ENCODE measurements around the gene MBTPS2.
"Not testable (repeated sequence)": the region's sequence is repeated elsewhere in the genome, so short reads cannot be mapped to it uniquely, and the experiment has no call there.

Gene MBTPS2

GRCh38 chrX:21853578-21853977 is 14.2 kb downstream of the MBTPS2 start:
- no peak for TF ChIP-seq CTCF (IDR thresholded peaks at IDR 0.05; ENCODE audit: borderline replicate concordance, insufficient read depth, low read depth, low read length)

DNA sequence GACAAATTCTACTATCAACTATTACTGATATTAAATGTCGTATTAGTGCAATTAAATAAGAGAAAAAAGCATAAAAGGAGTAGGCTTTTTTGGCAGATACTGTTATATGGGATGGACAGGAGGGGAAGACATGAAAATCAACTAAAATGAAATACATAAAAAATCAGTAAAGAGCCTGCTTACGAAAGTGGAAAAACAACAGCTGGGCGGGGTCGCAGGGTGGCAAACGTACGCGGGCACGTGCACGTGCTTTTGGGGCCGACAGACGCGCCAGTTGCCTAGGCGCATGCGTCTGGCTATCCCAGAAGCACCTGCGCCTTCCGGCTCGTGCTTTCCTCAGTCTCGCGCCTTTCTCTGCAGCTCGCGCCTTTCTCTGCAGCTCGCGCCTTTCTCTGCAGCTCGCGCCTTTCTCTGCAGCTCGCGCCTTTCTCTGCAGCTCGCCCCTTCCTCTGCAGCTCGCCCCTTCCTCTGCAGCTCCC is 16.6 kb downstream of the MBTPS2 start, which contains the start of gene YY2:
Gene YY2 (plus strand): TSS at position 51 of the 479 bp plus-strand sequence. CDS start 498 bp downstream, outside the sequence.
- H3K4me3 ChIP-seq (ENCODE audit: low read depth, low read length): no peak within 1 kb of the TSS
- TF ChIP-seq CTCF (IDR thresholded peaks at IDR 0.05; ENCODE audit: borderline replicate concordance, insufficient read depth, low read depth, low read length): no peak

More at GRCh38 chrX:21853578-21853977, 14.2 kb downstream of the MBTPS2 start:
- no peak overlapping the region for H3K4me3 ChIP-seq (ENCODE audit: low read depth, low read length)

- TF ChIP-seq CTCF (IDR thresholded peaks at IDR 0.05; ENCODE audit: borderline replicate concordance, insufficient read depth, low read depth, low read length): no peak
- H3K4me3 ChIP-seq (ENCODE audit: low read depth, low read length): no peak overlapping the region
Observed at GRCh38 chrX:21856504-21856903, 17.1 kb downstream of the MBTPS2 start.

- no peak overlapping the region for H3K4me3 ChIP-seq (ENCODE audit: low read depth, low read length)
Observed at GRCh38 chrX:21863241-21863640, 23.8 kb downstream of the MBTPS2 start.

GRCh38 chrX:21865436-21865835 is 26.0 kb downstream of the MBTPS2 start:
- TF ChIP-seq CTCF (IDR thresholded peaks at IDR 0.05; ENCODE audit: borderline replicate concordance, insufficient read depth, low read depth, low read length): no peak
- H3K4me3 ChIP-seq (ENCODE audit: low read depth, low read length): no peak overlapping the region

More at GRCh38 chrX:21863241-21863640, 23.8 kb downstream of the MBTPS2 start:
- no peak for TF ChIP-seq CTCF (IDR thresholded peaks at IDR 0.05; ENCODE audit: borderline replicate concordance, insufficient read depth, low read depth, low read length)

DNA sequence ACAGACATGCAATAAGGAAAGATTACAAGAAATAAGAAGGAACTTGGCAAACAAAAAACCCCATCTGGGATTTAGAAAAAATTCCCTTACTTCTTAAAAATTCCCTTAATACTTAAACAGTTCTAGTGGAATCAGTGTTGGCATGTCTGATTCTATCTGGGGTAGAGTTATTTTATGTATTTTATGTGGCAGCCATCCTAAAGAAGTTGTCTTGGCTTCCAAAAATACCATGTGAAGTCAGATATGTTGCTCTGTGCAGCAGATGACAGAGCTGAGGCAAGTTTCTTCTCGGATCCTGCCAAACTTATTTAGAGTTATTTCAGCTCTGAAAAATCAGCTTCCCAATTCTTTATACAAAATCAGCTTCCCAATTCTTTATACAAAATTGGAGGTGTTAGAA is 31.1 kb downstream of the MBTPS2 start:
- TF ChIP-seq CTCF (IDR thresholded peaks at IDR 0.05; ENCODE audit: borderline replicate concordance, insufficient read depth, low read depth, low read length): no peak
- H3K4me3 ChIP-seq (ENCODE audit: low read depth, low read length): no peak overlapping the region

- H3K4me3 ChIP-seq (ENCODE audit: low read depth, low read length): no peak overlapping the region
- no peak for TF ChIP-seq CTCF (IDR thresholded peaks at IDR 0.05; ENCODE audit: borderline replicate concordance, insufficient read depth, low read depth, low read length)
Observed at GRCh38 chrX:21873063-21873775, 33.8 kb downstream of the MBTPS2 start.

DNA sequence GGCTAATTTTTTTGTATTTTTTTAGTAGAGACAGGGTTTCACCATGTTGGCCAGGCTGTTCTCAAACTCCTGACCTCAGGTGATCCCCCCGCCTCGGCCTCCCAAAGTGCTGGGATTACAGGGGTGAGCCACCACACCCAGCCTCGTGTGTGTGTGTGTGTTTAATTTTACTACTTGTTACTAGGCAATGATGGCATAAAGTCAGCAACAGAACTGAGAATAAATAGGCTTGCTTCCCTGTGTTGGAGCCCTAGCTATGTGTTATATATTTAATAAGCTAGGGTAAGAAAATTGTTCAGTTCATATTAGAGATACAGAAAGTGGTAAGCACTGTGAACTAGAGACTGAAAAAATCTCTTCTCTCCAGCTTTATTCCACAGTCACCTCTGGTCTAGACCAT is 34.8 kb downstream of the MBTPS2 start:
- not testable (repeated sequence) for H3K4me3 ChIP-seq (ENCODE audit: low read depth, low read length)

Measured in GM12875 (cell line).